Prostate gland (tissue), 2 donors: Measurements from ENCODE around the gene ACOX3.

ENCODE experiments used
- CTCF ChIP-seq, 4 experiments: fragments of 200-600 bp in 2 of 4; fragments of 450-650 bp in 2 of 4; sonication (generic) in 2 of 4; IDR thresholded peaks; 1 replicate in 3 of 4; 2 replicates in 1 of 4; pipeline ENCODE4 v1.5.1; 2016 to 2019; ENCODE audit warnings: antibody characterized with exemption in 4 of 4, mild to moderate bottlenecking in 2 of 4, moderate library complexity in 2 of 4
- POLR2AphosphoS5 ChIP-seq: sonication (generic); formaldehyde crosslinking; IDR thresholded peaks from one replicate; pipeline ENCODE4 v1.6.1; 2017; ENCODE audit warnings: antibody characterized with exemption

- TF ChIP-seq POLR2AphosphoS5 (no peak), CTCF (IDR thresholded peaks at IDR 0.05) (no peak)
Observed at GRCh38 chr4:8342651-8343261, 97.8 kb downstream of the ACOX3 start.
